Thyroid gland (tissue), 4 donors: Measurements from ENCODE around the gene KCTD1.

Experiments used
- CTCF ChIP-seq, 6 experiments: fragments of 200-600 bp in 3 of 6; fragments of 450-650 bp in 3 of 6; sonication (generic) in 3 of 6; IDR thresholded peaks; one replicate each; pipeline ENCODE4 v1.5.1; 2016 to 2019; ENCODE audit warnings: antibody characterized with exemption in 6 of 6, mild to moderate bottlenecking in 2 of 6, inconsistent platforms in 1 of 6, moderate library complexity in 1 of 6
- POLR2A ChIP-seq, 2 donors: fragments of 450-650 bp; IDR thresholded peaks; one replicate each; pipeline ENCODE4 v1.6.1; 2017; ENCODE audit warnings: antibody characterized with exemption in 2 of 2, mild to moderate bottlenecking in 2 of 2, moderate library complexity in 1 of 2

GRCh38 chr18:26477828-26478466, 70.4 kb downstream of the KCTD1 start:
- TF ChIP-seq POLR2A (IDR thresholded peaks at IDR 0.05) (no peak), CTCF (IDR thresholded peaks at IDR 0.05) (no peak)
